Measurements from ENCODE around the gene BLID.

The BLID gene

DNA sequence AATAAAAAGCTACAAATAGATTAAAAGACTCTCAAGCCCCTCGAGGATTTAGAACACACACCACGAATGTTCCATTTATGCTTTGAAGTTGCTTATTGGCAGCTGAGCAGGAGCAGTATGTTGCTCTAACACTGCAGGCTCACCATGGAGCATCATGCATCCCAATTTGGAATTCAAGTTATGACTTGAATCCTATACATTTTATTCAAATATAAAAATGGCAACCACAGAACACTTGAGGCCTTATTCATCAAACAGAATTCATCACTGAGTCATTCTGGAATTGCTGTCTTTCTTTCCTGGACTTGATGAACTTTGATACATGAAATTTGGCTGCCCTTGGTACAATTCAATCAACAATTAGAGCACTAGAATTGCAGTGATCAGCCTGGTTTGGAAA, 24.5 kb upstream of the BLID start:
- Histone ChIP-seq H4K20me1 (no peaks in the 10 kb centered on the region), H3K27me3 (no peaks in the 10 kb centered on the region), H3K9me3 (no peaks in the 10 kb centered on the region), H3K36me3 (no peaks in the 10 kb centered on the region), H3K9ac (no peak overlapping the region), H3K4me2 (no peak overlapping the region), H3K4me3 (no peak overlapping the region), H3K27ac (no peak overlapping the region), H3K4me1 (no peaks in the 10 kb centered on the region)
- no peak for TF ChIP-seq Cebpa-rat (IDR thresholded peaks at IDR 0.05)

- H3K9me3 ChIP-seq = no peaks in the 10 kb centered on the region
- H3K27me3 ChIP-seq = no peaks in the 10 kb centered on the region
- no peaks in the 10 kb centered on the region for H4K20me1 ChIP-seq
- TF ChIP-seq Cebpa-rat (IDR thresholded peaks at IDR 0.05) = no peak
- H3K9ac ChIP-seq = no peak overlapping the region
- no peak overlapping the region for H3K27ac ChIP-seq
- no peak overlapping the region for H3K4me2 ChIP-seq
- no peak overlapping the region for H3K4me3 ChIP-seq
- H3K4me1 ChIP-seq = no peaks in the 10 kb centered on the region
- no peaks in the 10 kb centered on the region for H3K36me3 ChIP-seq
Observed at GRCh38 chr11:122139595-122139866, 23.5 kb upstream of the BLID start.

DNA sequence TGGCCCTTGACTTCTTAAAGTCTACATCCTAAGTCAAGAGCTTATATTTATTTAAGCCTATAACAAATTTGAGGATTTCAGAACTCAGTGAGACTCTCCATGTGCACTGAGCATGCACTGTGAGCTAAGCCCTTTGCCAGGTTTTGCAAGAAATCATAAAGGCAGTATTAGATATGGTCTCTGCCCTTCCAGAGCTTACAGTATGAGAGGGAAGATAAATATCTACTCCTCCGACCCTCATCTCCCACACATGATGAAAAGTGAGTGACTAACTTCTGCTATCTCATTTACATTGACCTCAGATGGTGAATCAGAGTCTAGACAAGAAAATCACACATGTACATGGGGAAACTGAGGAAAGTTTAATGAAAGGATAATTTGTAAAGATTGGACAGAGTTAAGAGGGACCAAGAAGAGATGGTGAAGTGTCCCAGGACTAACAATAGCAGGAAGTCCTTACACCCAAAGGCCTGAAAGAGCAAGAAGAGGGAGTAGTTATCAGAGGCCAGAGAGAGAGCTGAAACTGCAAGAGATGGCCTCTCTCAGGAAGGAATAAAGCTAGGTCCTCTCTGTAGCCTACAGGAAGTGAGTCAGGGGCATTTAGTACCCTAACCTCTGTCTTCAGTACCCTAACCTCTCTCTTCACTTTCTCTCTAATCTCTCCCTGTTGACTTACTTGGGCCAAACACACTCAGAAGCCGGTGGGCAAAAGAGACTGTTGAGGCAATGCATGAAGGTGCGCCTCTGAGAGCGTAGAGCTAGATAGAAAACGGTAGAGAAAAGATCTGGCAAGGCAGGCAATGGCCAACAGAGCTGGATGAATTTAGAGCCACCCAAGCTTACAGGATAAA, 23.0 kb upstream of the BLID start:
- Histone ChIP-seq H3K9ac (no peak overlapping the region), H3K9me3 (no peaks in the 10 kb centered on the region), H3K27me3 (no peaks in the 10 kb centered on the region), H4K20me1 (no peaks in the 10 kb centered on the region), H3K4me1 (no peaks in the 10 kb centered on the region), H3K4me3 (no peak overlapping the region), H3K27ac (no peak overlapping the region), H3K36me3 (no peaks in the 10 kb centered on the region), H3K4me2 (no peak overlapping the region)
- TF ChIP-seq Cebpa-rat (IDR thresholded peaks at IDR 0.05) = no peak

DNA sequence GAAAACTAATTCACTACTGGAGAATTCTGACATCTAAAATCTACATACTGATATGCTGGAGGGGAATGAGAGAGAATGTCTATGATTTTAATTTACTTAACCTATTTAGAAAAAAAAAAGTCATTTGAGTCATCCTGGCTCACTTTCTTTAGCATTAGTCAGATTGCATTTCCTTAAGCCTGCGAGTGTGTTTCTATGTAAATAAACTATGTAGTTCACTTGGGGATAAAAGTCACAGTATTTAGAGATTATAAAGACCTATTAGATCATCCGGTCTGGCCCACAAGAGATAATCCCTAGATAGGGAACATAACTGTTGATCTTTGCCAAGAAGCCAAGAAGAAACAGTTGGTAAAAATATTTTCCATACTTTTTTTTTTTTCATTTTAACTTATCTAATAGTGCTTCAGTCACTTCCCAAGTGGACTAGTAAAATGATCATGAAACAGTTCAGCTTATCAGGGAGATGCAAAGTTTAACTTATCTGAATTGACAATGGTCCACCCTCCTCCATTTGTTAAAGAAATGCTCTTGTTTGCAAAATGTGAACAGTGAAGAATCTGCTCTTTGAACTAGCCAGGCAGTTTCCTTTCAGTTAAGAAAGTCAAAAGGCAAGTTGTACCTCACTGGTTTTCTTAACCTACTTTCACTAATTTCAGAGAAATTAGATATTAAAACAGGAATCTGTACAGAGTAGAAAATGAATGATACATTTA, 21.2 kb upstream of the BLID start:
- H3K4me2 ChIP-seq = no peak overlapping the region
- H3K27me3 ChIP-seq = no peaks in the 10 kb centered on the region
- H3K9ac ChIP-seq = no peak overlapping the region
- H3K36me3 ChIP-seq = no peaks in the 10 kb centered on the region
- TF ChIP-seq Cebpa-rat (IDR thresholded peaks at IDR 0.05) = no peak
- no peaks in the 10 kb centered on the region for H3K4me1 ChIP-seq
- H3K4me3 ChIP-seq = no peak overlapping the region
- H3K27ac ChIP-seq = no peak overlapping the region
- no peaks in the 10 kb centered on the region for H3K9me3 ChIP-seq
- H4K20me1 ChIP-seq = no peaks in the 10 kb centered on the region

- H3K9me3 ChIP-seq = no peaks in the 10 kb centered on the region
- no peaks in the 10 kb centered on the region for H4K20me1 ChIP-seq
- H3K4me1 ChIP-seq = no peaks in the 10 kb centered on the region
- H3K9ac ChIP-seq = no peak overlapping the region
- TF ChIP-seq Cebpa-rat (IDR thresholded peaks at IDR 0.05) = no peak
- H3K36me3 ChIP-seq = no peaks in the 10 kb centered on the region
- no peak overlapping the region for H3K4me2 ChIP-seq
- no peak overlapping the region for H3K27ac ChIP-seq
- H3K27me3 ChIP-seq = no peaks in the 10 kb centered on the region
- no peak overlapping the region for H3K4me3 ChIP-seq
Observed at GRCh38 chr11:122131126-122131525, 15.1 kb upstream of the BLID start.

DNA sequence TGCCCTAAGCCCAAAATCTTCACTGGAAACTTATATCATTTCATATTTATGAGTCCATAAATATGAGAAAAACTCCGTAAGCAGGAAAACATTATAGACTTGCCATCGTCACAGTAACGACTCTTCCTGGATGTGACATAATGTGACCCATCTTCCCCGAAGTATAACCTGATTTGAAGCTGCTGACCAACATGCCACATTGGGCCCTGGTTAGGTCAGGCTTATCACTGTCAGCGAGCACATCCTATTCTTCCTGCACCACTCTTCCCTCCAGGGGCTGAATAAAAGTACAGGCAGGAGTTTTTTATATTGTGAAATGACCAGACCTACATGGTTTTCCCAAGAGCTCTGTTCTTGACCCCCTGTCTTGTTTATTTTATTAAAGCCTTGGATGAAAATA, 12.1 kb upstream of the BLID start:
- no peak overlapping the region for H3K27ac ChIP-seq
- H3K36me3 ChIP-seq = no peaks in the 10 kb centered on the region
- no peaks in the 10 kb centered on the region for H3K9me3 ChIP-seq
- no peak for TF ChIP-seq Cebpa-rat (IDR thresholded peaks at IDR 0.05)
- H3K4me2 ChIP-seq = no peak overlapping the region
- H3K27me3 ChIP-seq = no peaks in the 10 kb centered on the region
- no peak overlapping the region for H3K9ac ChIP-seq
- H4K20me1 ChIP-seq = no peaks in the 10 kb centered on the region
- H3K4me3 ChIP-seq = no peak overlapping the region
- no peaks in the 10 kb centered on the region for H3K4me1 ChIP-seq

DNA sequence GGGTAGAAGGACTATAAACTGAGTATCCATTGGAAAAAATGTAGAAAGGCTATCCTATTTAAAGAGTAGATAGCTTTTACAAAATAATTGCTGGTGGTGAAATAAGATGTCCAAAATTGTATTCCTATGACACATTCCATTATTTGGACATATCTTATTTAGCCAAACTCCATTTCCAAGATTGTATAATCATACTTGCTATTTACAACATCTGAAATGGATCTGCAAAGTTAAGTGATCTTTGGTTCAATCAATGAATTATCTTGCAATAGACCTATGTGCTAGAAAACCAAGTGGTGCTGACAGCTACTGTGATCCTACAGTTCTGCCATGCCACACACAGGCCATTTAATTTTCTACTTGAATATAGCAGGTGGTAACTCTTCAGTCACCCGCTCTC, 11.0 kb upstream of the BLID start:
- Histone ChIP-seq H4K20me1 (no peaks in the 10 kb centered on the region), H3K36me3 (no peaks in the 10 kb centered on the region), H3K4me2 (no peak overlapping the region), H3K27ac (no peak overlapping the region), H3K9me3 (no peaks in the 10 kb centered on the region), H3K4me1 (no peaks in the 10 kb centered on the region), H3K27me3 (no peaks in the 10 kb centered on the region), H3K9ac (no peak overlapping the region), H3K4me3 (no peak overlapping the region)
- no peak for TF ChIP-seq Cebpa-rat (IDR thresholded peaks at IDR 0.05)

GRCh38 chr11:122126024-122126688, 10.1 kb upstream of the BLID start:
- Histone ChIP-seq H3K4me1 (no peaks in the 10 kb centered on the region), H3K27ac (no peak overlapping the region), H3K27me3 (no peaks in the 10 kb centered on the region), H3K9me3 (no peaks in the 10 kb centered on the region), H3K4me2 (no peak overlapping the region), H3K4me3 (no peak overlapping the region), H4K20me1 (no peaks in the 10 kb centered on the region), H3K9ac (no peak overlapping the region), H3K36me3 (no peaks in the 10 kb centered on the region)
- no peak for TF ChIP-seq Cebpa-rat (IDR thresholded peaks at IDR 0.05)

DNA sequence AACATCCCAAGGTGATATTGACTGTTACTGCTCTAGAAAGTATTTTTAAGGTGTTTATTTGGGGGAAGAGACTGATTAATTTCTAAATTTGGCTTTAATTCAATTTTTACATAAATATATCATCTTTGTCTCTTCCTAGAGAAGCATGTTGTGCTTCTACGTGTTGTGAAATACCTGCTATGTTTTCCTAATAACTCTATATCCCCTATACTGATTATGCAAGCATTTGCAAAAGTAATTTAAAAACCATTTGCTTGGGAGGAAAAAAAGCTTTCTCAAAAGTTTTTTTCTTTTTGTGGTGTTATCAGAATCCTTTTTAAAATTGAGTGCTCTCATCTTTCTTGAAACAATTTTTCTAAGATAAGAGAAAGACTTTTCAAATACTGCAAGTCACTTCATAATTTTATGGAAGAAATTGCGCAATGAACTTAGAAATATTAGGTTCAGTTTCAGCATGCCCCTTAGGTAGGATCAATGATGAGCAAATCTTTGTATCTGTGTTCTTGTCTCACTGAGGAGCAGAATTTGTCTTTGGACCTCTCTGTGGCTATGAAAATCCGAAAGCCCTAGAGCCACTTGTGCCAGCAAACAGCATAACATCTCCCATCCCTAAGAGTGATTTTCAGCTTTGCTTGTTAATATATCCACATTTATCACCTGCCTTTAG, 7.4 kb upstream of the BLID start:
- H3K36me3 ChIP-seq = no peaks in the 10 kb centered on the region
- peak; percentile 84; the same call in 1 of the 2 replicates for TF ChIP-seq Cebpa-rat (IDR thresholded peaks at IDR 0.05)

DNA sequence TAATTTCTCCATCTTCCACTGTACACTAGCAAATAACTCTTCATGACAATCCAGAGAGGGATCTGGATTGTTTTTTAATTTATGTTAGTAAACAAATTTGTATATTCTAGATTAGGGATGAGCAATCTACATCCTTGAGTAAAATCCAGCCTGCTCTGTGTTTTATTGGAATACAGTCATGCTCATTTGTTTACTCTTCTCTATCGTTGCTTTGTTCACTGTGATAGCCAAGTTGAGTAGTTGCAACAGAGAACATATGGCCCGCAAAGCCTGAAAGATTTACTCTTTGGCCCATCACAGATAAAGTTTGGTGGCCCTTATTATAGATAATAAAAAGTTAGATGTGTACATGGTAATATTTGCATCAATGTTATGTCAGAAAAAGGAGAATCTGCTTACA, 6.2 kb upstream of the BLID start:
- H3K36me3 ChIP-seq = no peaks in the 10 kb centered on the region
- H3K4me1 ChIP-seq = no peaks in the 10 kb centered on the region
- H3K9ac ChIP-seq = no peak overlapping the region
- H3K27ac ChIP-seq = no peak overlapping the region
- H3K9me3 ChIP-seq = no peaks in the 10 kb centered on the region
- TF ChIP-seq Cebpa-rat (IDR thresholded peaks at IDR 0.05) = no peak
- H3K4me2 ChIP-seq = no peak overlapping the region
- H3K4me3 ChIP-seq = no peak overlapping the region
- no peaks in the 10 kb centered on the region for H4K20me1 ChIP-seq
- no peaks in the 10 kb centered on the region for H3K27me3 ChIP-seq

More for the DNA sequence above, 7.4 kb upstream of the BLID start:
- Histone ChIP-seq H3K4me2 (no peak overlapping the region), H4K20me1 (no peaks in the 10 kb centered on the region), H3K4me1 (no peaks in the 10 kb centered on the region), H3K9me3 (no peaks in the 10 kb centered on the region), H3K27me3 (no peaks in the 10 kb centered on the region), H3K9ac (no peak overlapping the region), H3K27ac (no peak overlapping the region), H3K4me3 (no peak overlapping the region)

All from BLaER1 (cell line).